Stimulated activated CD4-positive, alpha-beta T cell treated with anti-CD3 and anti-CD28 coated beads, Interleukin-4, amount 100 ng/mL, for 1 hour (primary cell): ENCODE measurements around the gene CCDC192.
"Not testable (repeated sequence)": the region's sequence is repeated elsewhere in the genome, so short reads cannot be mapped to it uniquely, and the experiment has no call there.

Source experiments
- DNase-seq: peaks from one replicate; pipeline ENCODE4 v3.0.0-alpha.2; 2020

Gene CCDC192

GRCh38 chr5:127702926-127703561 lies at the start of gene CCDC192:
Gene CCDC192, plus strand, starts transcription at chr5:127703391. Its CDS starts 55 bp downstream, at chr5:127703446.
- no peak for DNase-seq

- DNase-seq = no peak
These were observed 46.4 kb upstream of the CCDC192 start for GRCh38 chr5:127656825-127657224.

GRCh38 chr5:127660047-127660733 lies 43.0 kb upstream of the CCDC192 start:
- no peak for DNase-seq

- no peak for DNase-seq
These were observed 39.1 kb upstream of the CCDC192 start for GRCh38 chr5:127664093-127664492.

GRCh38 chr5:127665641-127666040 lies 37.5 kb upstream of the CCDC192 start:
- DNase-seq = no peak

- DNase-seq = no peak
These were observed 37.0 kb upstream of the CCDC192 start for GRCh38 chr5:127666043-127666716.

GRCh38 chr5:127667926-127668325 lies 35.3 kb upstream of the CCDC192 start:
- DNase-seq = no peak

GRCh38 chr5:127671218-127671617 lies 32.0 kb upstream of the CCDC192 start:
- no peak for DNase-seq

- DNase-seq = no peak
These were observed 29.9 kb upstream of the CCDC192 start for GRCh38 chr5:127673117-127673800.

- DNase-seq = not testable (repeated sequence)
These were observed 26.2 kb upstream of the CCDC192 start for GRCh38 chr5:127676951-127677350.

- DNase-seq = not testable (repeated sequence)
These were observed 23.4 kb upstream of the CCDC192 start for GRCh38 chr5:127679691-127680330.

- no peak for DNase-seq
These were observed 22.6 kb upstream of the CCDC192 start for GRCh38 chr5:127680595-127680994.

GRCh38 chr5:127683008-127683407 lies 20.2 kb upstream of the CCDC192 start:
- no peak for DNase-seq

- no peak for DNase-seq
These were observed 18.3 kb upstream of the CCDC192 start for GRCh38 chr5:127684726-127685467.

GRCh38 chr5:127685662-127686061 lies 17.5 kb upstream of the CCDC192 start:
- DNase-seq = no peak

- DNase-seq = no peak
These were observed 16.8 kb upstream of the CCDC192 start for GRCh38 chr5:127686424-127686823.

- DNase-seq = no peak
These were observed 8.5 kb upstream of the CCDC192 start for GRCh38 chr5:127694518-127695171.

- DNase-seq = no peak
These were observed 7.8 kb upstream of the CCDC192 start for GRCh38 chr5:127695346-127695745.

- DNase-seq = no peak
These were observed 6.5 kb upstream of the CCDC192 start for GRCh38 chr5:127696683-127697082.

GRCh38 chr5:127697894-127698600 lies 5.1 kb upstream of the CCDC192 start:
- no peak for DNase-seq

- no peak for DNase-seq
These were observed 3.8 kb upstream of the CCDC192 start for GRCh38 chr5:127699416-127699815.
